T47D (cell line): ENCODE results near the gene ERG.

ENCODE experiments used
- DNase-seq, 2 experiments: peaks; one replicate each; pipeline versions ENCODE4 v3.0.0 to v3.0.0-alpha.2; 2011 to 2012; ENCODE audit warnings: low read depth in 1 of 2, low spot score in 1 of 2
- JUND ChIP-seq: IDR thresholded peaks from 2 replicates; pipeline ENCODE4 v1.6.1; 2012; ENCODE audit warnings: low read depth
- in situ Hi-C: cut with HindIII; loops from 2 replicates; pipeline ENCODE4 v1.10.0; 2016; ENCODE audit warnings: low sequenced_read_pairs, low pct_unique_long_range_greater_than_20kb

Gene ERG

GRCh38 chr21:38386967-38387366, 111.3 kb downstream of the ERG start:
- TF ChIP-seq JUND: no peak
- DNase-seq: no peak
- in situ Hi-C loops: no loop called here

- in situ Hi-C loops: no loop called here
- DNase-seq: no peak
- no peak for TF ChIP-seq JUND
These were observed 112.7 kb downstream of the ERG start for GRCh38 chr21:38385427-38386175.

- no peak for TF ChIP-seq JUND
- DNase-seq: no peak
- in situ Hi-C loops: no loop called here
These were observed 113.4 kb downstream of the ERG start for GRCh38 chr21:38384675-38385426.

GRCh38 chr21:38384238-38384560, 114.1 kb downstream of the ERG start:
- no peak for TF ChIP-seq JUND
- in situ Hi-C loops: no loop called here
- no peak for DNase-seq

GRCh38 chr21:38383411-38384237, 114.7 kb downstream of the ERG start:
- no peak for TF ChIP-seq JUND
- no peak for DNase-seq
- in situ Hi-C loops: no loop called here

GRCh38 chr21:38380481-38381137, 117.7 kb downstream of the ERG start:
- TF ChIP-seq JUND: no peak
- in situ Hi-C loops: no loop called here
- DNase-seq: no peak

- no peak for DNase-seq
- in situ Hi-C loops: no loop called here
These were observed 119.1 kb downstream of the ERG start for GRCh38 chr21:38379147-38379546.

GRCh38 chr21:38377165-38378088, 120.8 kb downstream of the ERG start:
- no peak for TF ChIP-seq JUND

More at GRCh38 chr21:38379147-38379546, 119.1 kb downstream of the ERG start:
- no peak for TF ChIP-seq JUND

GRCh38 chr21:38376693-38377092, 121.6 kb downstream of the ERG start:
- DNase-seq: no peak
- TF ChIP-seq JUND: no peak
- in situ Hi-C loops: no loop called here

More at GRCh38 chr21:38377165-38378088, 120.8 kb downstream of the ERG start:
- DNase-seq: no peak
- in situ Hi-C loops: no loop called here

- no peak for TF ChIP-seq JUND
- no peak for DNase-seq
- in situ Hi-C loops: no loop called here
These were observed 122.0 kb downstream of the ERG start for GRCh38 chr21:38376235-38376634.

GRCh38 chr21:38367646-38368045, 130.6 kb downstream of the ERG start:
- DNase-seq: no peak
- in situ Hi-C loops: no loop called here
- TF ChIP-seq JUND: no peak
